GM15510 (cell line): ENCODE measurements around the gene UNC5B.

Source experiments
- POLR2A ChIP-seq: IDR thresholded peaks from 3 replicates; pipeline ENCODE4 v1.6.1; 2011; ENCODE audit warnings: borderline replicate concordance; ENCODE audit not compliant: insufficient read length; ENCODE audit errors: extremely low read depth

The UNC5B gene

DNA sequence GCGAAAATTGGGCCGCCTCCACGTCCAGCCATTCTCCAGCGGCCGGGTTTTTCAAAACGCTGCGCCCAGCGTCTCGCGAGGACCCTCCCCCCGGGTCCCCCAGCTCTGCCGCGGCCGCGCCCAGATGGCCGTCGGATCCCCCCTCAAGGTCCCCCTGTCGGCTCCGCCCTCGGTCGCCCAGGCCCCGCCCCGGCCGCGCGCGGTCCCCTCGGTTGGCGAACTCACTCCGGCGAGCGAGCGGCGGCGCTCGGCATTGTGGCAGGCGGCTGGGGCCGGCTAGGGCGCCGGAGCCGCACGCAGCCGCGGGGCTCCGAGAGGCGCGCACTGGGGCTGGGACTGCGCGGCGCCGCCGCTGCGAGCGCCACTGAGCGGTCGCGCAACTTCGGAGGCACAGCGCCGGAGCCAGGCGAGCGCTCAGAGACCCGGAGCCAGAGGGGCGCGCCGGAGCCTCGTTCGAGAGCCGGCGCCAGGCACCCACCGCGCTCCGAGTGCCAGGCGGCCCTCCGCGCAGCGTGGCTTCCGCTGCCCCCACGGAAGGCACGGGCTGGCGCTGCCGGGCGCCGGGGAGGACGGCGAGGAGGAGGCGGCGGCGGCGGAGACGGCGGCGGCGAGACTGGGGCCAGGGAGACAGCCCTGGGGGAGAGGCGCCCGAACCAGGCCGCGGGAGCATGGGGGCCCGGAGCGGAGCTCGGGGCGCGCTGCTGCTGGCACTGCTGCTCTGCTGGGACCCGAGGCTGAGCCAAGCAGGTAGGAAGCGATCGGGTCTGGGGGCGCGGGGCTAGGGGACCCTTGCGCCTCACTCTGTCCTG lies at the start of gene UNC5B:
TSS of gene UNC5B (plus strand) at position 253 of the 809 bp plus-strand sequence. CDS start at position 669, 416 bp downstream.
- no peak for TF ChIP-seq POLR2A

DNA sequence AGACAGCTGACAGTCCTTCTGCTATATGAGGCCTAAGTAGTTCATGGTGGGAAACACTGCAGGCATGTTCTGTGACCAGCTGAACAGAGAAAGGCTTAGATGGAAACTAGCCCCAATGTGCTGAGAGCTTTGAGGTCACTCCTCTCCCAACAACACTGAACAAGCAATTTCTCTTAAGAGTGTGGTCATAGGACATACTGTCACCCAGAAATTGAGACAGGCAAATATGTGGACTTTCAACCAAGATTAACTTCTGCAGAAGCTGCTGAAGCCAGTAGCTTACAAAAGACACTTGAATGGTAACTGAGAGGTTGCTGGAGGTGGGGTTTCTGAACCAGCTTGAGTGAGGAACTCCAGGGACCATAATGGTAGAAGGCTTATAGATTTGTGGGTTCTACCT lies 38.9 kb upstream of the UNC5B start:
- TF ChIP-seq POLR2A, result no peak

DNA sequence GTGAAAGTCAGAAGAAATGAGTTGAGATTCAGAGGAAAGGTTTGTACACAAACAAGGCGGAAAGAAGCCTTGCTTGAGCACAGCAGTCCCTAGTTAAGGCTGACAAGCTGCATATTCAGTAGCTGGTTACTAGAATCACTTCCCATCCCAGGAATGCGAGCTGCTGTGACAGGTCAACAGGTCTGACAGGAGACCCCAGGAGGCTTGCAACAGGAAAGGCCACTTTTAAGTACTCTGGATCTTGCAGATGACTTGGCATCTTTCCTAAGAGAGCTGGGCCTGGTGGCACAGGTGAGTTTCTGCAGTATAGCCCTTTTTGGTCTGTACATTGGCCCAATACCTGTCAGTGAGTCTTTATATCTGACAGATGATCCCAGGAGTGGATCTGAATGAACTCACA lies 35.7 kb upstream of the UNC5B start:
- no peak for TF ChIP-seq POLR2A

DNA sequence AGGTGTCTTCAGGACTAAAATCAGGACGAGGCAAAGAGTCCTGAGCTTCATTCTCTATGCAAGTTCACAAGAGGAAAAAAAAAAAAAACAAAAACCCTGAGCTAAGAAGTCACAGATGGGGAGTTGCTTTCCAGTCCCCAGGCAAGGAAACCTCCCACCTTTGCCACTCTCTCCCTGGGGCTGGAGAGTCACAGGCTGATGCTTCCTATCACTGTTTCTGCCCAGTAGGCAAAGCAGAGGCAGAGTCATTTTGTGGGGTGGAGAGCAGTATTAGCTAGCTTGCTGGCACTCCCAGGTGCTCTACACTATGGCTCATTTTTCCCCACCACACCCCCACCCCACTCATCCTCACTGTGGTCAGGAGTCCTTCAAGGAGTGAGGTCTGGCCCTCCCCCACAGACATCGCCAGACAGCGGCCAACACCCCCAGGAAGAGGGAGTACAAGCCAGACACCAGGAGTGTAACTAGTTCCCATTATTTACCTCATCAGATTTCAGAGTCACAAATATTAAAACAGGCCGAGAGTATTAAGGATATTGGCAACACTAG lies 34.6 kb upstream of the UNC5B start:
- TF ChIP-seq POLR2A, result no peak

DNA sequence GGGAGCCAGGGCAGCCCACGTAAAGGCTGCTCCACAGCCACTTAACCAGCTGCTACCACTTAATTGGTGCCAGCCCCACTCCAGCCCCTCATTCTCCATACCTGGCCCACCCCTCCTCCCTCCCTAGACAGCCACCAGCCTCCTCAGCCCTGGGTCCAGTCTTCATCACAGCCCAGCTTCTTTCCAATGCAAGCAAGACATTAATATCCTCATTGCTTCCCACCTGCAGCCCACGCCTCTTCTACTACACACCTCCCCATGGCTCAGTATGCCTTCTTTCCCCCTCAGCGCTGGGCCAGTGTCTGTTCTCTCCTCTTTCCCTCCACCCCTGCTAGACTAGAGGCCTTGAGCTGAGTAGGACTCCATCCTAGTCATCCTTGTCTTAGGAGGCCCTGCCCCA lies 33.5 kb upstream of the UNC5B start:
- no peak for TF ChIP-seq POLR2A

DNA sequence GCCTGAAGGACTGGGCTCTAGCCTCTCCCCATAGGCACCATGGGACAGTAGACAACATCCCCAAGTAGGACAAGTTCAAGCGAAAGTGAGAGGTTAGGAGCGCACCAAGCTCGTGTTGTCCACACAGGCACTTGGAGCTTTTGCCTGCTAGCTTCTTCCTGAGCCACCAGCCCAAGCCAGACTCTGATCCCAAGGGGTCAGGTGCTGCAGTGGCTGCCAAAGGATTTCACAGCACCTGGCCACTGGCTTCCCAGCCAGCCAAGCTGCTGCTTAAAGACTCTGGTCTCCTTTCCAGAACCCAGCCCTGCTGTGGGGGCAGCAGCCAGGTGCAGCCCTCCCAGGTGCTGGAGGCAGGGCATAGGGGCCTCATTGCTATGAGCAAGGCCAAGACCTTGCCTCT lies 33.0 kb upstream of the UNC5B start:
- TF ChIP-seq POLR2A, result no peak

DNA sequence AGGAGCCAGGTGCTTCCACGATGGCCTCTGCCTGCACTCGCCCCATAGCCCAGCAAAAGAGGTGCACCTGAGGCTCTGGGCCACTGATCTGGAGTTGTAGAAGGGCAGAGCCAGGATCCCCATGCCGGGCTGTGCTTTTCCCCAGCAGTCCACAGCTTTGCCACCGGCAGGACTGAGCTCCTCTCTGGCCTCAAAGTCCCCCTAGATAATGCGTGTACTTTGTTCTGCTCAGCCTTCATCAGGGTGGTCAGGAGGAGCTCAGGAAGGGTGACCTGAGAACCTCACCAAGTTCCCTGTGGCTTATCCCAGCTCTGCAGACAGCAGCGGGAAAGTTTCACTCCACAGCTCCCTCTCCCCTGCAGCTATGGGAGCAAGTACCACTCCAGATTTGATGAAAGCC lies 27.9 kb upstream of the UNC5B start:
- TF ChIP-seq POLR2A, result no peak

DNA sequence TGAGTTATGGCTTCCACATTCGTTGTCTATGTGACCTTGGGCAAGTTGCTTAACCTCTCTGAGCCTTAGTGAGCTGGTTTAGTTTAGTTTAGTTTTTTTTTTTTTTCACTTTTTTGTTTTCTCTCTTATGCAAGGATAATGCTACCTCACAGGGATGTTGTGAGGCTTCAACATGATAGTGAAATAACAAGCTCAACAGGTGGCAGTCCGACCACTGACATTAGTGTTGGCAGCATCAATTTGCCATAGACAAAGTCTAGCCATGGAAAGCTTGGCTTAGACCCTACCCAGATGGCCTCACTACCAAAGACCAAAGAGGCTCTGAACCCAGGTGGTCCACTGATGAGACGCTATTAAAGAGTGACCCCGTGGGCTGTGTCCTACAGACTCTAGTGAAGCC lies 27.2 kb upstream of the UNC5B start:
- TF ChIP-seq POLR2A, result no peak

DNA sequence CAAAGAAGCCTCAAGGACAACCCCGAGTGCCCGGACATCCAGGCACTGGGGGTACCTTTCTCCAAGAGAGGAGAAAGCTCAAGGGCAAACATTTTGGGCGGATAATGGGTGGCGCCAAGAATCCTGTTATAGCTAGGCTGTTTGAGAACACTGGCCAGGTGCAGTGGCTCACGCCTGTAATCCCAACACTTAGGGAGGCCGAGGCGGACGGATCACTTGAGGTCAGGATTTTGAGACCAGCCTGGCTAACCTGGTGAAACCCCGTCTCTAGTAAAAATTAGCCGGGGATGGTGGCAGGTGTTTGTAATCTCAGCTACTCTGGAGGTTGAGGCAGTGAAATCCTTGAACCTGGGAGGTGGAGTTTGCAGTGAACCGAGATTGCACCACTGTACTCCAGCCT lies 25.2 kb upstream of the UNC5B start:
- no peak for TF ChIP-seq POLR2A

DNA sequence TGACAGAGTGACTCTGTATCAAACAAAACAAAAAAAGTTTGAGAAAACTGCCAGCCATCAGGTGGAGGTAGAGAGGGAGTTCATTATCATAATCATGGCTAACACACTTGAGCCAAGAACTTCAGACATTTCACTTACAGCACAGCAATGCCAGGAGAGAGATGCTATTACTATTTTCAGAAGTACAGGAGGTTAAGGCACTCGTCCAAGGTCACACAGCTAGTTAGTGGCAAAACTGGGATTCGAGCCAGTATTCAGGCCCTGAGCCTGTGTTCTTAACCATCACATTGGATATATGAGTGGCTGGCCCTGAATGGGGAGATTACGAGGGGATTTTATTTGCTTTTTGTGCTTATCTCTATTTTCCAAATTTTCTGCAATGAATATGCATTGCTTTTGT lies 24.8 kb upstream of the UNC5B start:
- TF ChIP-seq POLR2A, result no peak

DNA sequence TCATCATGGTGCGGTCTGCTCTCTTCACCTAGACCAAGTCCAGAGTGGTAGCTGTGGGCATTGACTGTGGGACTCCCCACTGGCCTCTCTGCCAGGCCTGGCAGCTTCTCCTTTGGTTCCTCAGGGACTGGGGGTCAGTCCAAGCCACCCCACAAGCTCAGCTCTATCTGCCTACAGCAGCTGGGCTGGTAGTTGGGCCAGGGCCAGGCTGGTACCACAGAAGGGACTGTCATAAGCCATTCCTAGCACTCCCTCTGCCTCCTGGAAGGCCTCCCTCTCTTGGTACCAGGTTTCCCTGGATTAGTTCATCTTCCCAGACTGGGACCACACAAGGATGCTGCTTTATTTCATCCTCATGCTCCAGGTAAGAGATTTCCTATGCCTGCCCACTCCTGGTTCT lies 24.2 kb upstream of the UNC5B start:
- TF ChIP-seq POLR2A, result no peak

DNA sequence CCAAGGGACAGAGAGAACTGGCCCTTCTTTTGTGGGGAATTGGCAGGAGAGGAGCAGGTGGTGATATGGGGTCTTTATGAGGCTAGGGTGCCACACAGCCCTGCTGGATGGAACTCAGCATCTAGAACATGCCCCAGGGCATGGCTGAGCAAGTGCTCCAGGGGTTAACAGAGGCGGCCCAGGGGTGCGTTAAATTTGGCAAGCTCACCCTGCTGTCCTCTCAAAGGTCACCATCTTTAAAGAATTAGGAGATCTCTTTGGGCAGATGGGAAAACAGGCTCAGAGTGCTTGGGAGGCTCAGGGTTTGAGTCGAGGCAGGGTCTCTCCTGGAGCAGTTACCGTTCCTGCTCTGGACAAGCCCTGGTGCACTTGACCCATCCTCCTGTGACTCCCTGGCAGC lies 21.4 kb upstream of the UNC5B start:
- TF ChIP-seq POLR2A, result no peak

DNA sequence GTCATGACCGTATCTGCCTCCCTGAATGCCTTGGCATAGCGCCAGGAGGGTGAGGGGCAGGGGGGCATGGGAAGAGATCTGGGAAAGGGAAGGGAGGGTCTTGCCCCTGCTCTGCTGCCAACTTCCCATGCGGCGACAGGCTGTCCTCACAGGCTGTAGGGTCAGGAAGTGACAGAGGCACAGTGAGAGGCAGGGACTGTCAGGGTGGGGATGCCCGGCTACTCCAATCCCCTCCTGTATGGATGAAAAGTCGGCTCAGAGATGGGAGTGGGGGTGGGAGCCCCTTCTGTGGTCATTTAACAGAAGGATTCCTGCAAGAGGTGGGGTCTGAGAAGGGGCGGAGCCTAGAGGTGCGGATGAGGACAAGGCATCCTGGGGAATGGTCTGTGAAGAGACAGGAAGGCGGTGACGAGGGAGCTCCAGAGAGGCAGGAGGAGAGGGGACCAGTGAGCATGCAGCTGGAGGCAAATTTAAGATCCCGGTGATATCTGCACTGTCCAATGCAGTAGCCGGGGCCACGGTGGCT lies 20.8 kb upstream of the UNC5B start:
- TF ChIP-seq POLR2A, result no peak

DNA sequence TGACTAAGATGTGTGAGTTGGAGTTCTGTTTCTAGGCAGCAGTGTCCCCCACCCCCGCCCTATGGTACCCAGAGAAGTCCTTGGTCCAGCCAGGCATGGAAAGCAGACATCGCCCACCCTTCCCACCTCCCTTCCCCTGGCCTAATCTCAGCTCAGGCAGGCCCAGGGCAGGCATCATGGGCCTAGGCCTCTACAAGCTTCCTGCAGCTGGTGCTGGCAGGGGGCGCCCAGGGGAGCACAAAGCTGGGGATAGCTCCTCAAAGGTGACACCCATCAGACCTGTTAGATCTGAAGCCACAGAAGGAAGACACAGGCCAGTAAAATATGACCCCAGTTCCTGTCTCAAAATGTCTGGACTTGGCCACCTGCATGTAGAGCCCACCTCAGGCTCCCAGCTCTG lies 18.9 kb upstream of the UNC5B start:
- TF ChIP-seq POLR2A, result no peak

DNA sequence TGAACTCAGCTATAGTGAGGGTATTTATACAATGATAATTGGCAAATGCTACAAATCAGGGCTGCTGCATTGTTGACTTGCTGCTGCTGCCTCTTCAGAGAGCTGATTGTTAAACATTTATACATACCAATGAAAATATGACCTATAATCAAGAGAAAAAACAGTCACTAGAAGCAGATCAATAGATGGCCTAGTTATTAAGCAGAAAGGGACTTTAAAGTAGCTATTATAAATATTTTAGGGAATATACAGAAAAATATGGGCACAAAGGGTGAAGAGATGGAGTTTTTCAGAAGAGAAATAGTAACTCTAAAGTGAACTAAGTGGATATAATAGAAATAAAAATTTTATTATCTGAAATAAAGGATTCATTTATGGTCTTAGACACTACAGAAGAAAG lies 14.4 kb upstream of the UNC5B start:
- TF ChIP-seq POLR2A, result no peak

DNA sequence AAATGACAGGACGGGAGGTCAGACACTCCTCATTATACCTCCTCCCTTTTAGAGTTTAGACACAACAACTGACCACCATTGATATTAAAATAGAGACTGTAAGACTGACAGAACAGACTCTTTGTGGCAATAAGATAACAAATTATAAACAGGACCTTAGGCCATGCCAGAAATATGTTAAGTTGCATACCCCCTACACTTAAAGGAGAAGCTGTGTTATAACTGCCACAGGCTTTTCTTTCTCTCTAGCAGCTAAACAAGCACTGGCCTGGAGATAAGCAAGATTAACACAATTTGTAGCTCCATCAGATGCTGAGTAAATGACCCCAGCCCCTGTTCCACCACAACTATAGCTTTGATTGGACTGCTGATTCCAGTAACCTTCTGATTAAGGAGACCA lies 10.5 kb upstream of the UNC5B start:
- TF ChIP-seq POLR2A, result no peak
